ENCODE measurements around the gene KIF21A.

The KIF21A gene

GRCh38 chr12:39364196-39364595 lies 78.7 kb downstream of the KIF21A start:
- no peak for TF ChIP-seq EZH2phosphoT487 (IDR thresholded peaks at IDR 0.05; ENCODE audit: low read length)
- TF ChIP-seq, protein P1, sequence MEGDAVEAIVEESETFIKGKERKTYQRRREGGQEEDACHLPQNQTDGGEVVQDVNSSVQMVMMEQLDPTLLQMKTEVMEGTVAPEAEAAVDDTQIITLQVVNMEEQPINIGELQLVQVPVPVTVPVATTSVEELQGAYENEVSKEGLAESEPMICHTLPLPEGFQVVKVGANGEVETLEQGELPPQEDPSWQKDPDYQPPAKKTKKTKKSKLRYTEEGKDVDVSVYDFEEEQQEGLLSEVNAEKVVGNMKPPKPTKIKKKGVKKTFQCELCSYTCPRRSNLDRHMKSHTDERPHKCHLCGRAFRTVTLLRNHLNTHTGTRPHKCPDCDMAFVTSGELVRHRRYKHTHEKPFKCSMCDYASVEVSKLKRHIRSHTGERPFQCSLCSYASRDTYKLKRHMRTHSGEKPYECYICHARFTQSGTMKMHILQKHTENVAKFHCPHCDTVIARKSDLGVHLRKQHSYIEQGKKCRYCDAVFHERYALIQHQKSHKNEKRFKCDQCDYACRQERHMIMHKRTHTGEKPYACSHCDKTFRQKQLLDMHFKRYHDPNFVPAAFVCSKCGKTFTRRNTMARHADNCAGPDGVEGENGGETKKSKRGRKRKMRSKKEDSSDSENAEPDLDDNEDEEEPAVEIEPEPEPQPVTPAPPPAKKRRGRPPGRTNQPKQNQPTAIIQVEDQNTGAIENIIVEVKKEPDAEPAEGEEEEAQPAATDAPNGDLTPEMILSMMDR (IDR thresholded peaks at IDR 0.05; ENCODE audit: low read length): no peak
- no peak for TF ChIP-seq EZH2 (optimal IDR thresholded peaks at IDR 0.05; ENCODE audit: low read depth, low read length)
- Histone ChIP-seq H3K9me3 (replicated peaks; ENCODE audit: insufficient read depth, low read length) (no peaks in the 10 kb centered on the region), H3K9me2 (replicated peaks; ENCODE audit: insufficient read depth, low read length) (no peaks in the 10 kb centered on the region), H3K4me2 (ENCODE audit: low read depth, low read length) (no peak overlapping the region), H4K20me1 (ENCODE audit: insufficient read depth, low read length) (no peaks in the 10 kb centered on the region), H3K27me3 (replicated peaks; ENCODE audit: insufficient read depth, low read length) (no peaks in the 10 kb centered on the region), H3K9ac (ENCODE audit: low read length) (no peak overlapping the region), H3K79me2 (ENCODE audit: low read length) (no peaks in the 10 kb centered on the region), H2AFZ (ENCODE audit: low read length) (no peak overlapping the region), H3K27ac (ENCODE audit: low read length) (no peak overlapping the region), H3F3A (ENCODE audit: insufficient read depth, low read length) (no peaks in the 10 kb centered on the region), H3K4me3 (ENCODE audit: low read length) (no peak overlapping the region), H3K36me3 (replicated peaks; ENCODE audit: insufficient read depth, low read length) (peaks cover 5% of the 10 kb centered on the region), H3K4me1 (ENCODE audit: low read length) (0 out of 2 replicates have a peak, but pooled peaks cover under 1% of the 10 kb centered on the region)
- DNase-seq: no peak

- Histone ChIP-seq H3F3A (ENCODE audit: insufficient read depth, low read length) (no peaks in the 10 kb centered on the region), H3K9me3 (replicated peaks; ENCODE audit: insufficient read depth, low read length) (no peaks in the 10 kb centered on the region), H3K36me3 (replicated peaks; ENCODE audit: insufficient read depth, low read length) (peaks cover 5% of the 10 kb centered on the region), H3K27ac (ENCODE audit: low read length) (no peak overlapping the region), H3K4me2 (ENCODE audit: low read depth, low read length) (no peak overlapping the region), H3K27me3 (replicated peaks; ENCODE audit: insufficient read depth, low read length) (no peaks in the 10 kb centered on the region), H2AFZ (ENCODE audit: low read length) (no peak overlapping the region), H3K79me2 (ENCODE audit: low read length) (no peaks in the 10 kb centered on the region), H3K9me2 (replicated peaks; ENCODE audit: insufficient read depth, low read length) (no peaks in the 10 kb centered on the region), H4K20me1 (ENCODE audit: insufficient read depth, low read length) (no peaks in the 10 kb centered on the region), H3K9ac (ENCODE audit: low read length) (no peak overlapping the region), H3K4me3 (ENCODE audit: low read length) (no peak overlapping the region), H3K4me1 (ENCODE audit: low read length) (no peaks in the 10 kb centered on the region)
- no peak for DNase-seq
- TF ChIP-seq, protein P1 (IDR thresholded peaks at IDR 0.05; ENCODE audit: low read length): no peak
- no peak for TF ChIP-seq EZH2phosphoT487 (IDR thresholded peaks at IDR 0.05; ENCODE audit: low read length)
- no peak for TF ChIP-seq EZH2 (optimal IDR thresholded peaks at IDR 0.05; ENCODE audit: low read depth, low read length)
These were observed 83.3 kb downstream of the KIF21A start for GRCh38 chr12:39359645-39360044.

- DNase-seq: no peak
- H3K36me3 ChIP-seq (replicated peaks; ENCODE audit: insufficient read depth, low read length): peaks cover 2% of the 10 kb centered on the region
- H3K9ac ChIP-seq (ENCODE audit: low read length): no peak overlapping the region
- no peaks in the 10 kb centered on the region for H3K79me2 ChIP-seq (ENCODE audit: low read length)
- no peak overlapping the region for H3K4me3 ChIP-seq (ENCODE audit: low read length)
- H3K4me2 ChIP-seq (ENCODE audit: low read depth, low read length): no peak overlapping the region
- H3K4me1 ChIP-seq (ENCODE audit: low read length): no peaks in the 10 kb centered on the region
- no peak overlapping the region for H3K27ac ChIP-seq (ENCODE audit: low read length)
- no peaks in the 10 kb centered on the region for H4K20me1 ChIP-seq (ENCODE audit: insufficient read depth, low read length)
- H3K9me3 ChIP-seq (replicated peaks; ENCODE audit: insufficient read depth, low read length): no peaks in the 10 kb centered on the region
- H2AFZ ChIP-seq (ENCODE audit: low read length): no peak overlapping the region
- H3F3A ChIP-seq (ENCODE audit: insufficient read depth, low read length): no peaks in the 10 kb centered on the region
- TF ChIP-seq EZH2 (optimal IDR thresholded peaks at IDR 0.05; ENCODE audit: low read depth, low read length): no peak
- no peak for TF ChIP-seq EZH2phosphoT487 (IDR thresholded peaks at IDR 0.05; ENCODE audit: low read length)
- TF ChIP-seq, protein P1 (IDR thresholded peaks at IDR 0.05; ENCODE audit: low read length): no peak
- H3K27me3 ChIP-seq (replicated peaks; ENCODE audit: insufficient read depth, low read length): no peaks in the 10 kb centered on the region
- no peaks in the 10 kb centered on the region for H3K9me2 ChIP-seq (replicated peaks; ENCODE audit: insufficient read depth, low read length)
These were observed 85.9 kb downstream of the KIF21A start for GRCh38 chr12:39357041-39357440.

All from MM.1S (cell line).